HepG2 (cell line): ENCODE data around the gene ADCY9. TPM values are rescaled to one million over a fixed set of nuclear protein-coding genes. Genes with fewer than 3 reads are reported as not detected.

Experiments used
- ATAC-seq: fragments of 200-7000 bp; cut with Tn5 transposase; 3 replicates; pipeline ENCODE4 v1.9.1; 2020; ENCODE audit warnings: mild to moderate bottlenecking, moderate library complexity
- BruUV-seq: library from RNA; stranded (reverse); fragments of 400-500 nt; replicated peaks from 2 replicates; lab custom pipeline; 2021; lab: Mats Ljungman, UMichigan
- CTCF ChIA-PET: fragments of 300-600 bp; formaldehyde crosslinking; extraction: SDS; loops from one replicate; lab custom pipeline; 2021; ENCODE audit warnings: low total read pairs, inconsistent platforms, low intra/inter-chr PET ratio; lab: Yijun Ruan, JAX
- POLR2A ChIA-PET: fragments of 350-600 bp; sonication (Branson Sonifier 250); formaldehyde crosslinking; loops from one replicate; lab custom pipeline; 2020; ENCODE audit warnings: antibody characterized with exemption, inconsistent platforms; lab: Yijun Ruan, JAX
- DNase-seq: peaks from one replicate; pipeline ENCODE4 v3.0.0-alpha.2; 2015; ENCODE audit warnings: low spot score
- FAIRE-seq: peaks from 3 replicates; lab custom pipeline; 2011; peaks lifted over from hg19 to GRCh38; lab: Jason Lieb, UNC
- H2AFZ ChIP-seq: one replicate; pipeline ENCODE4 v1.6.1; 2011; ENCODE audit warnings: low read length, inconsistent platforms
- H3K27ac ChIP-seq: fragments of 300-600 bp; 3 replicates; pipeline ENCODE4 v1.8.0; 2011; ENCODE audit warnings: mixed run types, mild to moderate bottlenecking, mixed read lengths, low read length, inconsistent platforms; ENCODE audit not compliant: insufficient read depth; ENCODE audit errors: extremely low read length
- H3K27me3 ChIP-seq, 2 experiments: fragments of 200-600 bp in 1 of 2; 2 replicates in 1 of 2; 3 replicates in 1 of 2; pipeline versions ENCODE4 v1.6.0 to v1.8.0; 2011; ENCODE audit warnings: low read length in 2 of 2, mild to moderate bottlenecking in 2 of 2, moderate library complexity in 2 of 2, inconsistent platforms in 1 of 2; ENCODE audit not compliant: insufficient read depth in 2 of 2, control insufficient read depth in 1 of 2
- H3K36me3 ChIP-seq, 2 experiments: fragments of 200-600 bp in 1 of 2; replicated peaks in 1 of 2; 2 replicates in 1 of 2; 3 replicates in 1 of 2; pipeline versions ENCODE4 v1.5.1 to v1.8.0; 2011; ENCODE audit warnings: low read length in 2 of 2, inconsistent platforms in 1 of 2; ENCODE audit not compliant: insufficient read depth in 2 of 2, control insufficient read depth in 1 of 2
- H3K4me1 ChIP-seq: 2 replicates; pipeline ENCODE4 v1.5.1; 2012; ENCODE audit warnings: low read length, inconsistent platforms; ENCODE audit not compliant: insufficient read depth
- H3K4me2 ChIP-seq: 2 replicates; pipeline ENCODE4 v1.6.0; 2011; ENCODE audit warnings: low read depth, low read length, inconsistent platforms
- H3K4me3 ChIP-seq, 3 experiments: fragments of 200-600 bp in 1 of 3; sonication (generic), shearing (Covaris generic) in 1 of 3; replicated peaks in 1 of 3; 2 replicates each; pipeline ENCODE4 v1.5.1; 2011 to 2016; ENCODE audit warnings: low read length in 3 of 3, inconsistent platforms in 2 of 3, low read depth in 2 of 3, mild to moderate bottlenecking in 2 of 3, control low read depth in 1 of 3, mixed read lengths in 1 of 3; ENCODE audit not compliant: insufficient read depth in 1 of 3
- H3K79me2 ChIP-seq: one replicate; pipeline ENCODE4 v1.6.1; 2011; ENCODE audit warnings: low read length, inconsistent platforms; ENCODE audit not compliant: insufficient read depth
- H3K9ac ChIP-seq: 2 replicates; pipeline ENCODE4 v1.6.0; 2011; ENCODE audit warnings: mild to moderate bottlenecking, low read depth, low read length, inconsistent platforms; ENCODE audit not compliant: insufficient read depth
- H3K9me3 ChIP-seq: 2 replicates; pipeline ENCODE4 v1.5.1; 2012; ENCODE audit warnings: mild to moderate bottlenecking, low read length
- H4K20me1 ChIP-seq: 2 replicates; pipeline ENCODE4 v1.6.0; 2011; ENCODE audit warnings: inconsistent platforms, mild to moderate bottlenecking, low read length, moderate library complexity; ENCODE audit not compliant: insufficient read depth
- CBX5 ChIP-seq: sonication (generic); formaldehyde crosslinking; IDR thresholded peaks from 2 replicates; pipeline ENCODE4 v1.4.0; 2020; ENCODE audit warnings: missing genetic modification reagents, borderline replicate concordance
- EEA1 ChIP-seq: sonication (generic); formaldehyde crosslinking; IDR thresholded peaks from 2 replicates; pipeline ENCODE4 v1.5.1; 2020; ENCODE audit warnings: mild to moderate bottlenecking, missing genetic modification reagents, borderline replicate concordance
- EED ChIP-seq: sonication (generic); formaldehyde crosslinking; IDR thresholded peaks from 2 replicates; pipeline ENCODE4 v1.5.0; 2020; ENCODE audit warnings: mild to moderate bottlenecking, missing genetic modification reagents
- GZF1 ChIP-seq: sonication (generic); formaldehyde crosslinking; IDR thresholded peaks from 2 replicates; pipeline ENCODE4 v1.5.1; 2020; ENCODE audit warnings: mild to moderate bottlenecking, missing genetic modification reagents
- HNF4A ChIP-seq: sonication (generic); formaldehyde crosslinking; IDR thresholded peaks from 2 replicates; pipeline ENCODE4 v1.4.0; 2020; ENCODE audit warnings: missing genetic modification reagents
- IRF9 ChIP-seq: sonication (generic); formaldehyde crosslinking; IDR thresholded peaks from 2 replicates; pipeline ENCODE4 v1.8.0; 2022; ENCODE audit warnings: missing genetic modification reagents, mild to moderate bottlenecking, borderline replicate concordance
- MED8 ChIP-seq: sonication (generic); formaldehyde crosslinking; IDR thresholded peaks from 2 replicates; pipeline ENCODE4 v1.8.1; 2023; ENCODE audit warnings: mild to moderate bottlenecking, missing genetic modification reagents; ENCODE audit not compliant: insufficient replicate concordance
- RERE ChIP-seq: IDR thresholded peaks from 2 replicates; pipeline ENCODE4 v1.6.1; 2016; ENCODE audit warnings: low read depth, missing genetic modification reagents, missing compliant biosample characterization
- SCMH1 ChIP-seq: sonication (generic); formaldehyde crosslinking; IDR thresholded peaks from 2 replicates; pipeline ENCODE4 v1.9.0; 2021; ENCODE audit warnings: missing genetic modification reagents, mild to moderate bottlenecking, borderline replicate concordance
- ZBTB10 ChIP-seq: sonication (generic); formaldehyde crosslinking; IDR thresholded peaks from 2 replicates; pipeline ENCODE4 v1.4.0; 2020; ENCODE audit warnings: missing genetic modification reagents, borderline replicate concordance
- ZNF20 ChIP-seq: sonication (generic); formaldehyde crosslinking; IDR thresholded peaks from 2 replicates; pipeline ENCODE4 v1.4.0; 2020; ENCODE audit warnings: mild to moderate bottlenecking, moderate library complexity, missing genetic modification reagents
- ZNF225 ChIP-seq: sonication (generic); formaldehyde crosslinking; IDR thresholded peaks from 2 replicates; pipeline ENCODE4 v1.4.0; 2020; ENCODE audit warnings: mild to moderate bottlenecking, missing genetic modification reagents
- ZNF468 ChIP-seq: sonication (generic); formaldehyde crosslinking; IDR thresholded peaks from 2 replicates; pipeline ENCODE4 v1.8.0; 2022; ENCODE audit warnings: mild to moderate bottlenecking, moderate library complexity, missing genetic modification reagents
- ZNF580 ChIP-seq: IDR thresholded peaks from 2 replicates; pipeline ENCODE4 v1.6.1; 2016; ENCODE audit warnings: low read depth, borderline replicate concordance
- ZNF672 ChIP-seq: sonication (generic); formaldehyde crosslinking; IDR thresholded peaks from 2 replicates; pipeline ENCODE4 v1.8.1; 2022; ENCODE audit warnings: missing genetic modification reagents
- ZNF816 ChIP-seq: sonication (generic); formaldehyde crosslinking; IDR thresholded peaks from 2 replicates; pipeline ENCODE4 v1.8.0; 2022; ENCODE audit warnings: missing genetic modification reagents, mild to moderate bottlenecking, borderline replicate concordance
- WGBS: methylation state at CpG from one replicate; pipeline ENCODE4 v1.1.6; 2017; ENCODE audit warnings: low lambda C conversion rate; 5-methylcytosine and 5-hydroxymethylcytosine counted together
- in situ Hi-C: cut with HindIII; loops from 2 replicates; pipeline ENCODE4 v1.10.0; 2017; ENCODE audit warnings: low pct_unique_long_range_greater_than_20kb; ENCODE audit not compliant: extremely low pct_ligation_motif_present
- intact Hi-C: fragments of 100-400 bp; cut with micrococcal nuclease; formaldehyde crosslinking; loops from one replicate; pipeline ENCODE4 v1.10.0; 2022; ENCODE audit not compliant: unreplicated experiment
- polyA plus RNA-seq, 8 experiments: library from polyadenylated mRNA; depleted of rRNA in 3 of 8; stranded (reverse) in 7 of 8; unstranded in 1 of 8; fragments of >200 nt; fragmentation: Illumina TruSeq in 4 of 8; extraction: Trizol in 4 of 8; gene quantifications; 2 replicates each; pipeline versions ENCODE4 v1.2.1 to v1.2.3, GENCODE V29; 2011 to 2016; ENCODE audit warnings: low read depth in 4 of 8, missing spikeins in 1 of 8, mixed read lengths in 1 of 8; ENCODE audit not compliant: insufficient read depth in 1 of 8
- total RNA-seq, 5 experiments: library from RNA; depleted of rRNA; stranded (reverse); fragments of >200 nt; fragmentation: Illumina TruSeq; extraction: Trizol; gene quantifications; 2 replicates each; pipeline ENCODE4 v1.2.3, GENCODE V29; 2016; ENCODE audit warnings: low read depth in 1 of 5

ADCY9 gene
- total and polyA plus RNA-seq, 2 of the 13 experiments (the other 11 are each of a cell fraction or from before 2014, with no cell fraction given): 11.2 to 13.9 TPM

- no peak overlapping the region for H3K4me2 ChIP-seq
- no peak for TF ChIP-seq MED8 (CRISPR knock-in tag)
- no peak for TF ChIP-seq RERE (CRISPR knock-in tag)
- no peak for TF ChIP-seq ZNF672
- TF ChIP-seq EEA1 (CRISPR knock-in tag): no peak
- TF ChIP-seq ZNF468 (CRISPR knock-in tag): no peak
- no peak for TF ChIP-seq CBX5 (CRISPR knock-in tag)
- TF ChIP-seq SCMH1 (CRISPR knock-in tag): no peak
- no peak for TF ChIP-seq ZNF225 (CRISPR knock-in tag)
- TF ChIP-seq ZNF816 (CRISPR knock-in tag): no peak
- no peak for TF ChIP-seq ZBTB10 (CRISPR knock-in tag)
- no peak for TF ChIP-seq EED (CRISPR knock-in tag)
- no peak for TF ChIP-seq HNF4A (CRISPR knock-in tag)
- TF ChIP-seq IRF9 (CRISPR knock-in tag): no peak
- TF ChIP-seq ZNF580 (CRISPR knock-in tag): no peak
- TF ChIP-seq GZF1 (CRISPR knock-in tag): no peak
- no peak for TF ChIP-seq ZNF20
These were observed 169.6 kb downstream of the ADCY9 start for GRCh38 chr16:3946604-3947180.

More at GRCh38 chr16:3946604-3947180, 169.6 kb downstream of the ADCY9 start:
- ChIA-PET POLR2A (no interaction called here), CTCF (no interaction called here)
- intact Hi-C loops: no loop called here
- Histone ChIP-seq H3K79me2 (no peaks in the 10 kb centered on the region), H3K4me1 (no peaks in the 10 kb centered on the region; the same call in 1 of the 2 replicates), H3K9ac (no peak overlapping the region), H4K20me1 (no peaks in the 10 kb centered on the region), H3K9me3 (no peaks in the 10 kb centered on the region), H3K27ac (no peak overlapping the region), H3K27me3 (no peaks in the 10 kb centered on the region; a peak in 1 of 5 replicates), H3K36me3 (no peaks in the 10 kb centered on the region), H2AFZ (no peak overlapping the region), H3K4me3 (no peak overlapping the region)
- BruUV-seq: no TSS peak
- DNase-seq (no peak), FAIRE-seq (no peak), ATAC-seq (no peak)
- in situ Hi-C loops: no loop called here
- WGBS: 46% methylated on average over 9 of the region's 20 CpGs
